ENCODE results near the gene PCDHA4. TPM values are rescaled to one million over a fixed set of nuclear protein-coding genes. Genes with fewer than 3 reads are reported as not detected.
A peak's percentile ranks its signal among the peaks of the same experiment; 100 is the strongest.

Gene PCDHA4
- total and polyA plus RNA-seq, 2 of the 8 experiments (the other 6 are each of a cell fraction or from before 2014, with no cell fraction given), result 3.7 to 5.7 TPM

DNA sequence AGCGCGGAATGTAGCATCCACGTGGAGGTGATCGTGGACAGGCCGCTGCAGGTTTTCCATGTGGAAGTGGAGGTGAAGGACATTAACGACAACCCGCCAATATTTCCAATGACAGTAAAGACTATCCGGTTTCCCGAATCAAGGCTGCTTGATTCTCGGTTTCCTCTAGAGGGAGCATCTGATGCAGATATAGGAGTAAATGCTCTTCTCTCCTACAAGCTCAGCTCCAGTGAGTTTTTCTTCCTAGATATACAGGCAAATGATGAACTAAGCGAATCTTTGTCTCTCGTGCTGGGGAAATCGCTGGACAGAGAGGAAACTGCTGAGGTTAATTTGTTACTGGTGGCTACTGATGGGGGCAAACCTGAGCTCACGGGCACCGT is 11.6 kb upstream of the PCDHA4 start:
- no peak for DNase-seq (ENCODE audit: low read depth in 1 of 2, low spot score in 2 of 2)
- Histone ChIP-seq H2AFZ (ENCODE audit: low read length) (no peak overlapping the region), H2AK5ac (ENCODE audit: low read depth, low read length) (no peak overlapping the region), H3K4me3 (ENCODE audit: extremely low read depth in 1 of 4, insufficient read depth in 2 of 4, low read depth in 3 of 4, low read length in 4 of 4) (peak overlapping the region; percentile 51 to 86 (median 58)), H3K27ac (ENCODE audit: low read depth, low read length) (no peak overlapping the region), H3K4ac (replicated peaks; ENCODE audit: insufficient read length, low read depth, low read length) (no peak overlapping the region), H3K14ac (ENCODE audit: insufficient read length) (no peak overlapping the region), H2BK15ac (ENCODE audit: low read length) (no peak overlapping the region), H2BK120ac (replicated peaks; ENCODE audit: low read depth, low read length) (no peak overlapping the region), H2BK5ac (ENCODE audit: low read depth, low read length) (no peak overlapping the region), H3K56ac (replicated peaks; ENCODE audit: insufficient read length, low read depth, low read length) (no peak overlapping the region), H3K79me2 (ENCODE audit: control insufficient read depth in 1 of 2, insufficient read depth in 2 of 2, low read length in 2 of 2) (no peaks in the 10 kb centered on the region), H3K4me2 (ENCODE audit: insufficient read depth in 1 of 2, low read depth in 2 of 2, low read length in 2 of 2) (peak overlapping the region; percentile 56 to 81), H4K5ac (ENCODE audit: insufficient read length, low read depth, low read length) (no peak overlapping the region), H3K27me3 (replicated peaks in 1 of 4; ENCODE audit: control insufficient read depth in 3 of 4, extremely low read depth in 1 of 4, insufficient read depth in 3 of 4, low read length in 3 of 4) (no peaks in the 10 kb centered on the region), H4K20me1 (replicated peaks in 1 of 2; ENCODE audit: control insufficient read depth in 1 of 2, insufficient read depth in 2 of 2, low read length in 2 of 2) (no peaks in the 10 kb centered on the region), H3K9ac (replicated peaks in 1 of 4; ENCODE audit: extremely low read depth in 1 of 4, low read depth in 3 of 4, low read length in 3 of 4) (no peak overlapping the region; a peak in 1 of 7 replicates), H4K8ac (ENCODE audit: extremely low read depth, insufficient read depth, low read length) (no peak overlapping the region), H2BK20ac (ENCODE audit: low read length) (no peak overlapping the region), H4K91ac (replicated peaks; ENCODE audit: insufficient read length, low read length) (no peak overlapping the region), H3K18ac (ENCODE audit: extremely low read depth, low read length) (no peak overlapping the region), H3K4me1 (replicated peaks in 1 of 4; ENCODE audit: control insufficient read depth in 3 of 4, insufficient read depth in 4 of 4, low read length in 3 of 4) (no peaks in the 10 kb centered on the region), H2BK12ac (ENCODE audit: low read depth, low read length) (no peak overlapping the region), H3K36me3 (ENCODE audit: control insufficient read depth in 2 of 4, insufficient read depth in 4 of 4, low read length in 3 of 4) (peaks cover 0 to 10% (median 0%) of the 10 kb centered on the region in 4 experiments; a peak in 1 of 8 replicates), H3K23me2 (ENCODE audit: low read depth, low read length) (no peaks in the 10 kb centered on the region), H3K79me1 (ENCODE audit: low read depth, low read length) (no peaks in the 10 kb centered on the region), H3K9me3 (ENCODE audit: insufficient read depth in 2 of 2, low read depth in 1 of 2, low read length in 1 of 2) (peaks cover 3 to 16% of the 10 kb centered on the region in 2 experiments; a peak in 3 of 4 replicates), H3K23ac (ENCODE audit: insufficient read length) (no peak overlapping the region)
- no peak for FAIRE-seq
- POLR2A ChIA-PET (ENCODE audit: partially characterized antibody), result interaction anchor here (1.5 to 1.6 kb wide), 2 partner anchors 9 to 12 kb away, joined by 3 to 4 read pairs; partner anchors contain the start of gene PCDHA1
- WGBS, 2 experiments (ENCODE audit: extremely low coverage in 1 of 2, insufficient coverage in 1 of 2, insufficient read length in 1 of 2, insufficient replicate concordance in 2 of 2, low coverage in 1 of 2, low lambda C conversion rate in 2 of 2, missing lambda C conversion rate in 1 of 2), result 57% methylated on average over 15 of the region's 15 CpGs; no CpG with 5 or more reads in 1 of the 2 experiments
- CTCF ChIA-PET (ENCODE audit: partially characterized antibody), result interaction anchor here (0.6 to 5.7 kb wide), 28 partner anchors 8 to 720 kb away, joined by 3 to 59 read pairs (median 4); partner anchors contain the start of genes PCDHA1, PCDHA4, PCDHA6 and PCDHA8
- TF ChIP-seq SIN3A (conservative IDR thresholded peaks at IDR 0.05 in 1 of 2, IDR thresholded peaks at IDR 0.05 in 1 of 2; ENCODE audit: low read depth in 1 of 2, low read length in 2 of 2), result 0 out of 4 replicates have a peak, but pooled peaks of 1 of the 2 experiments have one; percentile 32
- TF ChIP-seq, protein P1, sequence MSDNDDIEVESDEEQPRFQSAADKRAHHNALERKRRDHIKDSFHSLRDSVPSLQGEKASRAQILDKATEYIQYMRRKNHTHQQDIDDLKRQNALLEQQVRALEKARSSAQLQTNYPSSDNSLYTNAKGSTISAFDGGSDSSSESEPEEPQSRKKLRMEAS (IDR thresholded peaks at IDR 0.05), result no peak
- TF ChIP-seq, protein P2, sequence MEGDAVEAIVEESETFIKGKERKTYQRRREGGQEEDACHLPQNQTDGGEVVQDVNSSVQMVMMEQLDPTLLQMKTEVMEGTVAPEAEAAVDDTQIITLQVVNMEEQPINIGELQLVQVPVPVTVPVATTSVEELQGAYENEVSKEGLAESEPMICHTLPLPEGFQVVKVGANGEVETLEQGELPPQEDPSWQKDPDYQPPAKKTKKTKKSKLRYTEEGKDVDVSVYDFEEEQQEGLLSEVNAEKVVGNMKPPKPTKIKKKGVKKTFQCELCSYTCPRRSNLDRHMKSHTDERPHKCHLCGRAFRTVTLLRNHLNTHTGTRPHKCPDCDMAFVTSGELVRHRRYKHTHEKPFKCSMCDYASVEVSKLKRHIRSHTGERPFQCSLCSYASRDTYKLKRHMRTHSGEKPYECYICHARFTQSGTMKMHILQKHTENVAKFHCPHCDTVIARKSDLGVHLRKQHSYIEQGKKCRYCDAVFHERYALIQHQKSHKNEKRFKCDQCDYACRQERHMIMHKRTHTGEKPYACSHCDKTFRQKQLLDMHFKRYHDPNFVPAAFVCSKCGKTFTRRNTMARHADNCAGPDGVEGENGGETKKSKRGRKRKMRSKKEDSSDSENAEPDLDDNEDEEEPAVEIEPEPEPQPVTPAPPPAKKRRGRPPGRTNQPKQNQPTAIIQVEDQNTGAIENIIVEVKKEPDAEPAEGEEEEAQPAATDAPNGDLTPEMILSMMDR (IDR thresholded peaks at IDR 0.05; ENCODE audit: control extremely low read depth in 1 of 3, insufficient read depth in 1 of 3, low read depth in 1 of 3, low read length in 3 of 3), result peak in 2 of 3 experiments; percentile 54 to 59; a peak in 2 of 4 replicates
- TF ChIP-seq EP300 (IDR thresholded peaks at IDR 0.05; ENCODE audit: borderline replicate concordance in 1 of 2, low read depth in 2 of 2, low read length in 2 of 2), result no peak
- TF ChIP-seq FOSL1 (IDR thresholded peaks at IDR 0.05; ENCODE audit: insufficient read depth, low read depth, low read length), result no peak
- TF ChIP-seq CHD2 (IDR thresholded peaks at IDR 0.05; ENCODE audit: low read length), result no peak
- TF ChIP-seq KDM4A (IDR thresholded peaks at IDR 0.05; ENCODE audit: low read depth, low read length, severe bottlenecking), result peak; percentile 40
- TF ChIP-seq NANOG (IDR thresholded peaks at IDR 0.05; ENCODE audit: insufficient read depth, low read depth, low read length, poor library complexity, severe bottlenecking), result no peak
- no peak for TF ChIP-seq TAF7 (optimal IDR thresholded peaks at IDR 0.05; ENCODE audit: borderline replicate concordance, low read depth, low read length)
